HG02759 (cell line): ENCODE data around the gene CELSR1.

Experiments used
- ATAC-seq: cut with Tn5 transposase; IDR thresholded peaks from one replicate; pipeline ENCODE4 v1.9.1; 2021; ENCODE audit warnings: mild to moderate bottlenecking, moderate library complexity; ENCODE audit not compliant: unreplicated experiment

CELSR1 gene

DNA sequence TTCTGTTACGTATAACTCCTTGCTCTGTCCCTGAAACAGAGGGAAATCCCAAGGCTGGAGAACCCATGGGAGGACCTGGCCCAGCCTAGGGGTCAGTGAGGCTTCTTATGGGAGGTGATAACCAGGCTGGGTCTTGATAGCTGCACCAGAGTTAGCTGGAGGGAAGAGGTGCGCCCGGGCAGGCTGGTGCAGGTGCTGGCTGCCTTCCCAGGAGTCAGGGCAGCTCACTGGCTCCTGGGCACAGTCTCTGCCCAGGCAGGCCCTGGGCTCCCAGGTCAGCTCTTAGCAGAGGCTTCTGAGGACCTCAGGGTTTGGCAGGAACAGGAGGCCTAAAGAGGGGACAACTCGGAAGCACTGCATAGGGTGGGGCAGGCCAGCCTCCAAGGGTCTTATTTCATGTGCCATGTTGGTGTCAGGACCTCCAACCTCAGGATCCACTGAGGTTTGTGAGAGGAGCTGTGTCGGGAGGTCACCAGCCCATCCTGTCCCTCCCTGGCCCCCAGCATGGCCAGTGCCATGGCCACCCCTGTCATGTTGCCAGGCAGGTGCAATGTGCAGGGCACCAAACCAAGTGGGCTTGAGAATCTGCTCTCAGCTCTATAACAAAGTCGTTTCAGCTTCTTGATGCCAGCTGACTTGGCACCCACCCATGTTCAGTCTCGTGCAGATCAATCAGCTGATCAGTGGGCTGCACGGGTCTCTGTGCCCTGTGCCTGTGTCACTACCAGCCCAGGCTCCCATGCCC lies 20.5 kb upstream of the CELSR1 start:
- ATAC-seq: no peak

DNA sequence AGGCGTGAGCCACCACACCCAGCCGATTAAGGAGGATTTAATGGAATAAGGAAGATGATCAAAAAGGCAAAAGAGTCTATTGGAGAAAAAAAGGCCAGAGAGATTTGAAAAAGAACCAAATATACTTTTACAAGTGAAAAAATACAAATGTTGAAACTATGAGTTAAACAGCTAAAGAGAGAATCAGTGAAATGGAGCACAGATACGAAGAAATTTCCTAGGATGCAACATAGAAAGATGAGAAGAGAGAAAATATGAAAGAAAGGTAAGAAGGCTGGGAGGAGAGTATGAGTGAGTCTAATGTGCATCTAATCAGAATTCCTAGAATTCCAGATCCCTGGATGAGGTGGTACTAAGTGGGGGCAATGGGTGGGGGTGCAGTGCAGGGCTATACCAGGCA lies 19.4 kb upstream of the CELSR1 start:
- ATAC-seq: no peak

- no peak for ATAC-seq
These were observed 15.8 kb upstream of the CELSR1 start for GRCh38 chr22:46553189-46553588.

DNA sequence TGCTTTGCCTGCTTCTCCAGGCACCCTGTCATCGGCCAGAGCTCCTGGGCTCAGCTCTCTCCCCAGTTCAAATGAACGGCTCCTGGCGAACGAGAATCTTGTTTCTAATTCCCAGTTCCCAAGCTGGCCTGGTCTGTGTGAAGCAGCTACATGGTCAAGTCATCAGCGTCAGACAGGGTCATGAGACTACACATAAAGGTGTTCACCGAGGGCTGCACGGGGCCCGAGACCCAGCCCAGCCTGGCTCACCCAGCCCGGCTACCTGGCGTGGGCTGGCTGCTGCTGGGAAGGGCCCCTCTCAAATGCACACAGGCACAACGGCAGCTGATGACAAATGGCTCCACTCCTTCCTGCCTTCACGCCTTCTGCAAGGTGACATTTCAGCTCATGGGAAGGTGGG lies 14.6 kb upstream of the CELSR1 start:
- no peak for ATAC-seq

GRCh38 chr22:46551321-46551720 lies 13.9 kb upstream of the CELSR1 start:
- no peak for ATAC-seq

DNA sequence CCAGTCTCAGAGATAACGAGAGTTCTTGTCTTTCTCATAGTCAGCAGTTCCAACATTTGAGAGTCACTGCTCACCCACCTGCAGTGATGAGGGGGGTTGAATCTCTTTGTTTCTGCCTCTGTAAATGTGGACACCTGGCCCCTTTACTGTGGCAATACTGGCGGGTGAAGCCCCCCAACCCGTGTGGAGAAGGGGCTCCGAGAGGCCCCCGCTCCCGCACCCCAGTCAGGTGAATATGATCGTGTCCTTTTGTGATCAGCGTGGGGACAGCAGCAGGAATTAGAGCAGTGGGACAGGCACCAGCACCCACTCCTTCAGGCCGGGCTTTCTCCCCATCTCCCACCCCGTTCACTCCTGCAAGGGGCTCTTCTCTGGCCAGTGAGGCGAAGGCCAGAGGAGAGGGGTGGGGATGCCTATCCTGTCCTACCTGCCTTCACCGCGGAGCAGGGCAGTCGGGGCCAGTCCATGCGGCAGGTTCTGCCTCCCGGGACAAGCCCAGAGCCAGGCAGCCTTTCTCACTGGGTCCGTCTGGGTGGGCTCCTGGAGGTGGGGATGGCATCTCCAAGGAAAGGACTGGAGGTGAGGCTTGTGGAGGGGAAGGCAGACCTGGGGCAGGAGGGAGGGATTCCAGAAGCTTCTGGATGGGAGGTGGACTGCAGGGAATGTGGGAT lies 12.7 kb upstream of the CELSR1 start:
- no peak for ATAC-seq

DNA sequence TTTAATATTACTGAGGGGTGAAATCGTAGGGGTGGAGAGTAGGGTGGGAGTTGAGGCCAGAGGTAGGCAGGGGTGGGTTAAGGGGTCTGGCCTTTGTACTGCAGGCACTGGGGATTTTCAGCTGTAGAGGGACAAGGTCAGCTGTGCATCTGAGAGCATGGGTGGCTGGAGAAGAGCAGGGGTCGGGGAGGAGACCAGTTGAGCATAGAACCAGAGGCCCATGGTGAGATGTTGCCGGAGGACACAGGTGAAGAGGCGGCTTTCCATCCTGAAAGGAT lies 12.1 kb upstream of the CELSR1 start:
- no peak for ATAC-seq

- no peak for ATAC-seq
These were observed 10.4 kb upstream of the CELSR1 start for GRCh38 chr22:46547883-46548244.

GRCh38 chr22:46547179-46547882 lies 9.9 kb upstream of the CELSR1 start:
- no peak for ATAC-seq

DNA sequence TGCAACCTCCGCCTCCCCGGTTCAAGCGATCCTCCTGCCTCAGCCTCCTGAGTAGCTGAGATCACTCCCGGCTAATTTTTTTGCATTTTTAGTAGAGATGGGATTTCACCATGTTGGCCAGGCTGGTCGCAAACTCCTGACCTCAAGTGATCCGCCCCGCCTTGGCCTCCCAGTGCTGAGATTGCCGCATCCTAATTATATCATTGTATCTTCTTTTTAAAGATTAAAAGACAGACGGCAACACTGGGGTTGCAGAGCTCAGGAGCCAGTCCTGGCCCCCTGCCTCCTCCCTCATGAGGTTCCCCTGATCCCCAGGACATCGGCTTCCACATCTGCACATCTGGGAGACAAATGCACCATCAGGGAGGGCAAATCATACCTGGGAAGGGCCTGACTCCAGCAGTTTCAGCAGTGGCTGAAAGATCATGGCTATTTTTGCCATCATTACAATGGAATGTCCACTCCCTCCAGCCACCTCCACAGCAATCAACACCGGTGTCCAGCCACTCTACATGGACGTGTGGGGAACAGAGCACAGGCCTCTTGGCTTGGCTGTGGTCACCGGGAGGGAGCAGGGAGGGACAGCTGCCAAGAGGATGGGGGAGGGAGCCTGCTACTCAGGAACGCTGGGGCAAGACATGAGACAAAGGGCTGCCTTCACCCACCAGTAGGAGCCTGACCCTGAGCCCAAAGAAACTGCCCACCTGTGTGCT lies 9.2 kb upstream of the CELSR1 start:
- no peak for ATAC-seq

DNA sequence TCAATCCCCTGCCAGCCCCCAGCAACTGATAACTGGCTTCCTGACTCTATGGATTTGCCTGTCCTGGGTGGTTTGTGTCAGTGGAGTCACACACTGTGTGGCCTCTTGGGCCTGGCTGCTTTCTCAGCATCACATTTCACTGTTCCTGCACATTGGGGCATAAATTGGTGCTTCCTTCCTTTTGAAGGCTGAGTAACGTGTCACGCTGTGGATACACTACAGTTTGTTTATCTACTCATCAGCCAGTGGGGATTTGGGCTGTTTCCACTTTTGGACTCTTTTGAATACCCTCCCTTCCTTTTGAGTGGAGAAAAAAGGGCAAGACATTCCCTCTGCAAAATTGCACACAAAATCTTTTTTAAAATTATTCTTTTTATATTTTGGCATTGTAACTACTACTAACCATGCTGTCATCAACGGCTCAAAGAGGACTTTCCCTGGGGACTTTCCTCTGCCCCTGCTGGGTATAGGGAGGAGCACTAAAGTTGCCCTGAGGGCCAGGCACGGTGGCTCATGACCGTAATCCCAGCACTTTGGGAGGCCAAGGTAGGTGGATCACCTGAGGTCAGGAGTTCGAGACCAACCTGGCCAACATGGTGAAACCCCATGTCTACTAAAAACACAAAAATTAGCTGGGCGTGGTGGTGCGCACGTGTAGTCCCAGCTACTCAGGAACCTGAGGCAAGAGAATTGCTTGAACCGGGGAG lies 7.8 kb upstream of the CELSR1 start:
- no peak for ATAC-seq

- peak; percentile 61 for ATAC-seq
These were observed 4.9 kb upstream of the CELSR1 start for GRCh38 chr22:46542011-46542985.

DNA sequence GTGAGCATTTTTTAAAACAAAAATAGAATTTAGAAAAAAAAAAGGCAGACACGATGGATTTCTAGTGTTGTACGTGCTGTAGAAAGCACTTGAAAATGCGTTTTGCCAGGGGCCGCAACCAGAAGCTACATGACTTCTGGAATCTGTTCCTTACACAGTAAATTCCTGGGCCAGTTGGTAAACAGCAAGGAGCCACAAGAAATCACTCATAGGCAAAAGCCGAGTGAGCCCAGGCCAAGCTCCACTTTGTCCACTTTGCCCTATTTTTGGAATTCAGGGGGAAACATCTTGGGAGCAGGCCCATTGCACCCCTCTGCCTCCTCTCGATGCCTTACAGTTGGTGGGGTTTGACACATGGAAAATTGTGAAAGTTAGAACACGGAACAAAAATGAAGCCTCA lies 4.1 kb upstream of the CELSR1 start:
- ATAC-seq: no peak

GRCh38 chr22:46540874-46541273 lies 3.5 kb upstream of the CELSR1 start:
- ATAC-seq: no peak

DNA sequence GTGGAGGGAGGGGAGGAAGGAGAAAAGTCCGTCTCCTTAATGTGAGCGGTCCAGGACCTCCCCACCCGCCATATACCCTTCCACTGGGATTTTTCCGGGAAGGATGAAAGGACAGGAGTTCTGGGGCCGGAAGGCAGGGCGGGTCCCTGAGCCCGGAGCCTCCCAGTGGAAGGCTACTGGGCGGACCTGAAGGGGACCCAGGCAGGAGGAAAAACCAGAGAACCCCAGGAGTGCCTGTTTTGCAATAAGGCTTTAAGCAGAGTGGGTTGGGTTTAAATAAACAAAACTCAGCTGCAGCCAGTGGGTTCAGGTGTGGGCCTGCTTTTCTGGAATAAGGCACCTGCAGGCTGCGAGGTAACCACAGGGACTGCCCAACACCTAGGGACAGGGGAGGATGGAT lies 1.7 kb upstream of the CELSR1 start:
- no peak for ATAC-seq

DNA sequence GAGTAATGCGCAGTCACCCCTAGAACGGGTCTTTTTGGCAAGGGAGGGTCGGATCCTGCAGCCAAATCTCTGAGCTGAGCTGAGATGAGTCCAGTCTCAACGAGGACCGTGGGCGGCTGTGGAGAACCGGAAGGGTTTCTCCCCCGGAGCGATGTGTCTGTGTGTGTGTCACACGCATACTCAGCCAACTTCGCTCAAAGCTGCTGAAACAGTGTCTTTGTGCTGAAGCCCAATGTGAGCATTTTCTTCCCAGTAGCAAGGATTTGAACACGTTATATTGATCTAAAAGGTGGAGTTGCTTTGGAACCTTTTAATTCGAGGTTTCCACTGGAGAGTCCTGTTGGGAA lies 1.4 kb upstream of the CELSR1 start:
- ATAC-seq: no peak

- ATAC-seq: no peak
These were observed 760 bp upstream of the CELSR1 start for GRCh38 chr22:46537946-46538813.

GRCh38 chr22:46536537-46537224 lies 739 bp downstream of the CELSR1 start:
- ATAC-seq: no peak
